Measurements from ENCODE around the gene GPR33. TPM values are rescaled to one million over a fixed set of nuclear protein-coding genes. Genes with fewer than 3 reads are reported as not detected.
"Not testable (repeated sequence)": the region's sequence is repeated elsewhere in the genome, so short reads cannot be mapped to it uniquely, and the experiment has no call there.

GPR33 gene
- polyA plus RNA-seq, 1 donor: 0.03 TPM

DNA sequence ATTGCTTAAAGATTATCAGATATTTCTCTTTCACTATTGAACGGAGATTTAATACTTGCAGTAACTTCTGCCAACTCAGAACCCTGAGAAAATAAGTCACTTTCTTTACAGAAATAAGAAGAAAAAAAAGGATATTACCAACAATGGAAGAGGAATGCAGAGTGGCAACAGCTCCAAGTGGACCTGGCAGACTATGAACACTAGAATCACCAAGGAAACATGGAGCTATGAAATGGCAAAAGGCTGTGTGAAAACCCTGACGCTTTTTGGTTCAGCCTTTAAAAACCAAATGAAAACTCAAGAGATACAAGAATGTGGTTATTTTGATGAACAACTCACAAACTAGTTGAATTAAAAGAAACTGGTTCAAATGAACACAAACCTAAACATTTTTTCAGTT, 48.3 kb downstream of the GPR33 start:
- Histone ChIP-seq H3K36me3 (ENCODE audit: control insufficient read depth, insufficient read depth, low read length) (no peaks in the 10 kb centered on the region), H3K27ac (ENCODE audit: low read length) (no peak overlapping the region), H3K4me3 (ENCODE audit: low read length) (no peak overlapping the region), H3K27me3 (ENCODE audit: control insufficient read depth, insufficient read depth, low read length) (no peaks in the 10 kb centered on the region), H3K4me1 (ENCODE audit: control insufficient read depth, insufficient read depth, low read length) (no peaks in the 10 kb centered on the region), H3K9me3 (ENCODE audit: control insufficient read depth, low read depth, low read length) (peaks cover 3% of the 10 kb centered on the region)
- DNase-seq: no peak
- 100% methylated on average over 1 of the region's 2 CpGs for WGBS (ENCODE audit: insufficient coverage, low lambda C conversion rate)

DNA sequence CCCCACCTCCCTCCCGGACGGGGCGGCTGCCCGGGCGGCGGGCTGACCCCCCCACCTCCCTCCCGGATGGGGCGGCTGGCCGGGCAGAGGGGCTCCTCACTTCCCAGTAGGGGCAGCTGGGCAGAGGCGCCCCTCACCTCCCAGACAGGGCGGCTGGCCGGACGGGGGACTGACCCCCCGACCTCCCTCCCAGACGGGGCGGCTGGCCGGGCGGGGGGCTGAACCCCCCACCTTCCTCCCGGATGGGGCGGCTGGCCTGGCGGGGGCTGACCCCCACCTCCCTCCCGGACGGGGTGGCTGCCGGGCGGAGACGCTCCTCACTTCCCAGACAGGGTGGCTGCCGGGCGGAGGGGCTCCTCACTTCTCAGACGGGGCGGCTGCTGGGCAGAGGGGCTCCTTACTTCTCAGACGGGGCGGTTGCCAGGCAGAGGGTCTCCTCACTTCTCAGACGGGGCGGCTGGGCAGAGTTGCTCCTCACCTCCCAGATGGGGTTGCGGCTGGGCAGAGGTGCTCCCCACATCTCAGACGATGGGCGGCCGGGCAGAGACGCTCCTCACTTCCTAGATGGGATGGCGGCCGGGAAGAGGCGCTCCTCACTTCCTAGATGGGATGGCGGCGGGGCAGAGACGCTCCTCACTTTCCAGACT, 50.7 kb downstream of the GPR33 start:
- not testable (repeated sequence) for H3K36me3 ChIP-seq (ENCODE audit: control insufficient read depth, insufficient read depth, low read length); H3K4me1 ChIP-seq (ENCODE audit: control insufficient read depth, insufficient read depth, low read length)
- WGBS (ENCODE audit: insufficient coverage, low lambda C conversion rate): no CpG with 5 or more reads among the region's 45 CpGs

DNA sequence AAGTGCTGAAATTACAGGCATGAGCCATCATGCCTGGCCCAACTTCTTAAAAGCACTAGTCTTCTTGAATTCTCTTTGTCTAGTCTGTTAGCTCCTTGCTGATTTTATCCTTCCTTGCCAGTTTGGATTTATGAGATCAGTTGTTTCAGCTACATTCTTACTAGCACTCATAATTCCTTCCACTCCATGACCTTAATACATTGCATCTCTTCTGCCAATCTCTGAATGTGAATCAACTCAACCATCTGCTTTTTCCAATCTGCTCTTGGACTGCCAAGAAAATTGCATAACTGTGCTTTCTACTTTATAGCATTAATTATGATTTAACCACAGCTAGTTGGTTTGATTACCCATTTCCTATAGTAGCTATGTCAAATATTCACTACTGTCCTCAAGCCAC, 52.6 kb downstream of the GPR33 start:
- H3K27me3 ChIP-seq (ENCODE audit: control insufficient read depth, insufficient read depth, low read length): no peaks in the 10 kb centered on the region
- peaks cover 3% of the 10 kb centered on the region for H3K9me3 ChIP-seq (ENCODE audit: control insufficient read depth, low read depth, low read length)
- no peak for DNase-seq
- no peak overlapping the region for H3K4me3 ChIP-seq (ENCODE audit: low read length)
- no peaks in the 10 kb centered on the region for H3K4me1 ChIP-seq (ENCODE audit: control insufficient read depth, insufficient read depth, low read length)
- H3K27ac ChIP-seq (ENCODE audit: low read length): no peak overlapping the region
- no peaks in the 10 kb centered on the region for H3K36me3 ChIP-seq (ENCODE audit: control insufficient read depth, insufficient read depth, low read length)

More for the DNA sequence above, 50.7 kb downstream of the GPR33 start:
- H3K27me3 ChIP-seq (ENCODE audit: control insufficient read depth, insufficient read depth, low read length); DNase-seq; H3K9me3 ChIP-seq (ENCODE audit: control insufficient read depth, low read depth, low read length); H3K27ac ChIP-seq (ENCODE audit: low read length); H3K4me3 ChIP-seq (ENCODE audit: low read length): not testable (repeated sequence)

Other genes starting within 250 kb of the GPR33 start
- 23.7 TPM for gene HEATR5A, start 67.5 kb downstream of the GPR33 start, polyA plus RNA-seq
- 15.3 TPM for gene DTD2, start 30.5 kb downstream of the GPR33 start, polyA plus RNA-seq
- gene NUBPL, start 73.4 kb upstream of the GPR33 start, polyA plus RNA-seq: 12.1 TPM